Fibroblast of upper back skin (primary cell): ENCODE measurements around the gene PANX1.
A peak's percentile ranks its signal among the peaks of the same experiment; 100 is the strongest.

Experiments
- DNase-seq: peaks from one replicate; pipeline ENCODE4 v3.0.0-alpha.2; 2013

PANX1 gene

GRCh38 chr11:94186342-94187203 is 57.9 kb downstream of the PANX1 start:
- DNase-seq, result peak; percentile 24

GRCh38 chr11:94193288-94193687 is 64.6 kb downstream of the PANX1 start:
- DNase-seq, result peak; percentile 91

- DNase-seq, result no peak
Observed at GRCh38 chr11:94194712-94195111, 66.1 kb downstream of the PANX1 start.

GRCh38 chr11:94196363-94196762 is 67.7 kb downstream of the PANX1 start:
- DNase-seq, result no peak

GRCh38 chr11:94198718-94199117 is 70.1 kb downstream of the PANX1 start:
- DNase-seq, result no peak

- DNase-seq, result peak; percentile 23
Observed at GRCh38 chr11:94199136-94200130, 70.8 kb downstream of the PANX1 start.

- DNase-seq, result peak; percentile 78
Observed at GRCh38 chr11:94201004-94201465, 72.4 kb downstream of the PANX1 start.

- no peak for DNase-seq
Observed at GRCh38 chr11:94203070-94203469, 74.4 kb downstream of the PANX1 start.

GRCh38 chr11:94211261-94211830 is 82.7 kb downstream of the PANX1 start:
- no peak for DNase-seq

GRCh38 chr11:94212898-94213297 is 84.3 kb downstream of the PANX1 start:
- DNase-seq, result no peak

GRCh38 chr11:94217705-94218104 is 89.1 kb downstream of the PANX1 start:
- no peak for DNase-seq

GRCh38 chr11:94218372-94218771 is 89.7 kb downstream of the PANX1 start:
- DNase-seq, result peak; percentile 4

GRCh38 chr11:94219771-94220170 is 91.1 kb downstream of the PANX1 start:
- no peak for DNase-seq

- peak; percentile 2 for DNase-seq
Observed at GRCh38 chr11:94224078-94224477, 95.4 kb downstream of the PANX1 start.
